Sigmoid colon (tissue), 7 donors: ENCODE data around the gene HES3. TPM values are rescaled to one million over a fixed set of nuclear protein-coding genes. Genes with fewer than 3 reads are reported as not detected.

ENCODE experiments used
- DNase-seq: peaks from one replicate; pipeline ENCODE4 v3.0.0-alpha.2; 2019
- H3K27ac ChIP-seq, 4 donors: fragments of 200-600 bp; sonication (generic); one replicate each; pipeline ENCODE4 v1.5.1; 2016 to 2019; ENCODE audit warnings: mild to moderate bottlenecking in 1 of 4
- H3K27me3 ChIP-seq, 3 donors: fragments of 200-600 bp; sonication (generic); one replicate each; pipeline ENCODE4 v1.5.1; 2019; ENCODE audit warnings: mild to moderate bottlenecking in 1 of 3
- H3K36me3 ChIP-seq, 4 donors: fragments of 200-600 bp; sonication (generic); one replicate each; pipeline ENCODE4 v1.5.1; 2016 to 2019
- H3K4me1 ChIP-seq, 4 donors: fragments of 200-600 bp; sonication (generic); one replicate each; pipeline ENCODE4 v1.5.1; 2017 to 2019
- H3K4me3 ChIP-seq, 4 donors: fragments of 200-600 bp; sonication (generic); one replicate each; pipeline ENCODE4 v1.5.1; 2017 to 2019; ENCODE audit warnings: mild to moderate bottlenecking in 2 of 4, moderate library complexity in 1 of 4
- H3K9me3 ChIP-seq, 4 donors: fragments of 200-600 bp in 3 of 4; sonication (generic) in 3 of 4; one replicate each; pipeline versions ENCODE4 v1.5.1 to v1.6.1; 2013 to 2019
- EP300 ChIP-seq, 4 donors: sonication (generic); formaldehyde crosslinking; IDR thresholded peaks; one replicate each; pipeline ENCODE4 v1.6.1; 2017; ENCODE audit warnings: antibody characterized with exemption in 4 of 4
- POLR2A ChIP-seq, 2 donors: fragments of 450-650 bp; IDR thresholded peaks; one replicate each; pipeline ENCODE4 v1.6.1; 2016; ENCODE audit warnings: antibody characterized with exemption in 2 of 2, mild to moderate bottlenecking in 2 of 2, moderate library complexity in 2 of 2
- POLR2AphosphoS5 ChIP-seq, 4 donors: sonication (generic); formaldehyde crosslinking; IDR thresholded peaks; one replicate each; pipeline ENCODE4 v1.6.1; 2017; ENCODE audit warnings: antibody characterized with exemption in 4 of 4
- WGBS, 2 donors: extraction: QIAGEN DNeasy Blood & Tissue Kit; methylation state at CpG; one replicate each; pipeline ENCODE4 v1.1.7; 2013; 5-methylcytosine and 5-hydroxymethylcytosine counted together
- intact Hi-C: fragments of 100-400 bp; cut with DNase I; formaldehyde crosslinking; loops from one replicate; pipeline ENCODE4 v1.15.1; 2023
- polyA plus RNA-seq, 3 donors: library from polyadenylated mRNA; stranded (reverse); fragments of 200-250 nt; gene quantifications; one replicate each; pipeline ENCODE4 v1.2.3, GENCODE V29; 2013
- total RNA-seq, 4 donors: library from RNA; depleted of rRNA; stranded (reverse); fragments of >200 nt; gene quantifications; one replicate each; pipeline ENCODE4 v1.1.0, GENCODE V29; 2016
- TF ChIP-seq, protein P1 (sequence below), 4 experiments: fragments of 450-650 bp in 3 of 4; fragments of 200-600 bp in 1 of 4; IDR thresholded peaks; one replicate each; pipeline ENCODE4 v1.5.1; 2016 to 2019; ENCODE audit warnings: antibody characterized with exemption in 4 of 4, mild to moderate bottlenecking in 3 of 4, moderate library complexity in 2 of 4
- donor health status: healthy with polysubstance abuse.
- donor health status: Bipolar disorder and iron deficiency.
- donor health status: healthy.

Gene HES3
- total and polyA plus RNA-seq, 7 donors: not detected

DNA sequence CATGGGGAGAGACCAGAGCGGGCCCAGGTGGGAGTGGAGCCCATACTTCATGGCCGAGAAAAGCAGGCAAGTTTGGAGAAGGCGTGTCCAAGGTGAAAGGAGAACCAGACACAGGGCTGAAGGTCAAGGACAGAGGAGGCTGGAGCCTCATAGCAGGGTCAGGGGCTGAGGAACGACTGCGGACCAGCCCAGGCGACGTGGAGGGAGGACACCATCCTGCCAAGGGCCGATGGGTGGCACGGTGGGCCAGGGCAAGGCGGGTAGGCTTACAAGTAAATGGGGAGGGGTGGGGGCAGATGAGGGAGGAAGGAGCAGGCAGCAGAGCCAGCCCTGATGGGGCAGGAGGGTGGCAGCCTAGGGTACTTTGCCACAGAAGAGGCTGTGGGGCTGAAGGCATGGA, 35.1 kb downstream of the HES3 start:
- intact Hi-C loops: loop anchor here (5.0 kb wide), 1 partner anchor 48 kb away; no protein-coding TSS in a partner anchor
- Histone ChIP-seq H3K27me3 (no peaks in the 10 kb centered on the region), H3K9me3 (no peaks in the 10 kb centered on the region), H3K36me3 (no peaks in the 10 kb centered on the region), H3K27ac (no peak overlapping the region), H3K4me1 (peaks cover 0 to 17% (median 16%) of the 10 kb centered on the region in 4 donors), H3K4me3 (no peak overlapping the region)
- 89 to 93% methylated on average over 10 of the region's 10 CpGs for WGBS, 2 donors
- TF ChIP-seq POLR2AphosphoS5 (IDR thresholded peaks at IDR 0.05) (no peak), EP300 (IDR thresholded peaks at IDR 0.05) (no peak), POLR2A (IDR thresholded peaks at IDR 0.05) (no peak)
- TF ChIP-seq, protein P1, sequence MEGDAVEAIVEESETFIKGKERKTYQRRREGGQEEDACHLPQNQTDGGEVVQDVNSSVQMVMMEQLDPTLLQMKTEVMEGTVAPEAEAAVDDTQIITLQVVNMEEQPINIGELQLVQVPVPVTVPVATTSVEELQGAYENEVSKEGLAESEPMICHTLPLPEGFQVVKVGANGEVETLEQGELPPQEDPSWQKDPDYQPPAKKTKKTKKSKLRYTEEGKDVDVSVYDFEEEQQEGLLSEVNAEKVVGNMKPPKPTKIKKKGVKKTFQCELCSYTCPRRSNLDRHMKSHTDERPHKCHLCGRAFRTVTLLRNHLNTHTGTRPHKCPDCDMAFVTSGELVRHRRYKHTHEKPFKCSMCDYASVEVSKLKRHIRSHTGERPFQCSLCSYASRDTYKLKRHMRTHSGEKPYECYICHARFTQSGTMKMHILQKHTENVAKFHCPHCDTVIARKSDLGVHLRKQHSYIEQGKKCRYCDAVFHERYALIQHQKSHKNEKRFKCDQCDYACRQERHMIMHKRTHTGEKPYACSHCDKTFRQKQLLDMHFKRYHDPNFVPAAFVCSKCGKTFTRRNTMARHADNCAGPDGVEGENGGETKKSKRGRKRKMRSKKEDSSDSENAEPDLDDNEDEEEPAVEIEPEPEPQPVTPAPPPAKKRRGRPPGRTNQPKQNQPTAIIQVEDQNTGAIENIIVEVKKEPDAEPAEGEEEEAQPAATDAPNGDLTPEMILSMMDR (IDR thresholded peaks at IDR 0.05): no peak
- DNase-seq: no peak

DNA sequence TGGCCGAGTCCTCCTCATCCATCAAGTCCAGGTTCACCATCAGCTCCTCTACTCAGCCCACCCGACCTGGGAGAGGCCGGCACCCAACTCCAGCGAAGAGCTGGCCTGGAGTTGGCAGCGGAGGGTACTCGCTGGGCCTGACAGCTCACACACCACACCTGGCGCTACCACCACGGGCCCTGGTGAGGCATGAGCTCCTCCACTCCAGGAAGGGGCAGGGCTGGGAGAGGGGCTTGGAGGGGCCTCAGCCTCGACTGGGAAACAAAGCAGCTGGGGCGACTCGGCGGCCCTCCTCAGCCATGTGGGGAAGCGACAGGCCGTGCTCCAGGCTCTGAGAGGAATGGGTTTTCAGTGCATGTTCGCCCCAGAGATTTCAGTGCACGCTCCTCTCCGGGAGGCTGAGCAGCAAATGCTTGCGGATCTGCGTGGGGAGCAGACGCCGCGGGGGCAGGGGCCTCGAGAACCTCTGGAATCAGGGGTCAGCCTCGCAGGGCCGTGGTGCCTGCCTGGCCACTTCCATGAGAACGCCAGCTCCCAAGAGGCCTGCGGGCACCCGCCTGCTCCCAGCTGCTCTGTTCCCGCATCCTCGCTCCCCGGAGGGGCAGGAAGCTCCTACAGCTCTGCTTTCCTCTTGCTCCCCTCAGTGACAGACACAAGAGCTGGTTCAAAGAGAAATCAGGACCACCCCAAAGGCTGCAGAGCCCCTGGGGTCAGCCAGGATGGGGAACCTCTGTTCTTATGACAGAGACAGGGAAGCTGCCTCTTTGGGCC, 35.8 kb downstream of the HES3 start:
- Histone ChIP-seq H3K27me3 (no peaks in the 10 kb centered on the region), H3K9me3 (no peaks in the 10 kb centered on the region), H3K4me3 (no peak overlapping the region), H3K4me1 (peaks cover 0 to 17% (median 16%) of the 10 kb centered on the region in 4 donors), H3K27ac (no peak overlapping the region), H3K36me3 (no peaks in the 10 kb centered on the region)
- intact Hi-C loops: loop anchor here (5.0 kb wide), 1 partner anchor 48 kb away; no protein-coding TSS in a partner anchor
- DNase-seq: no peak
- 92 to 95% methylated on average over 31 of the region's 31 CpGs for WGBS, 2 donors
- TF ChIP-seq, protein P1 (IDR thresholded peaks at IDR 0.05): no peak
- TF ChIP-seq EP300 (IDR thresholded peaks at IDR 0.05) (no peak), POLR2A (IDR thresholded peaks at IDR 0.05) (no peak), POLR2AphosphoS5 (IDR thresholded peaks at IDR 0.05) (no peak)

DNA sequence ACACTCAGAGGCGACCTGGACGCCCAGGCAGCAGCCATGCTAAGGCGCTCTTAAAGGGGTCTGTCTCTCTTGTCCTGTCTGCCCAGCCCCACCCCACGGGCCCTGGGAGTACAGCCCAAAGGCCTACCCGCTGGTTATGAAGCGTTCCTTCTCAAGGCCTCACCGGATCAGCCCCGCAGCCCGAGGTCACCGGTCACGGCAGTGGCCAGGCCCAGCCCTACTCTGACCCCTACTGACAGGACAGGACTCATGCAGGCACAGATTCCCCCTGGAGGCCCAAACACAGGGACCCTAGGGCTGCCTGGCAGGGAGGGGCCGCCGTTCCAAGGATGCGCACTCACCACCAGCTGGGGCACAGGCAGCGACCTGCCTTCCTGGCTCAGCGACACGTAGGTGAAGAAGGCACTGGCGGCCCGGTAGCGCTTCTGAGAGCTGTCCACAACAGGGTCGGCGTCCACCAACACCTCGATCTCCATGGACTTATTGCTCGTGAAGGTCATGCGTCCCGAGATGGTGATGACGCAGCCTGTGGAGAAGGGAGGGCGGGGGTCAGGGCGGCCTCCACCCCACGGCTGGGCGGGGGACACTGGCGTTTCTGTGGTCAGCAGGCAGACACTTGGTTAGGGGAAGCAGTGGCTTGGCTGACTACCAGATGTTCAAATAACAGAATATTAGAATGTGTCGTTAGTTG, 36.9 kb downstream of the HES3 start:
- no peak overlapping the region for H3K27ac ChIP-seq
- intact Hi-C loops: no loop called here
- TF ChIP-seq POLR2AphosphoS5 (IDR thresholded peaks at IDR 0.05): no peak
- TF ChIP-seq EP300 (IDR thresholded peaks at IDR 0.05): no peak
- TF ChIP-seq, protein P1 (IDR thresholded peaks at IDR 0.05): peak in 1 of 4 experiments; percentile 15

DNA sequence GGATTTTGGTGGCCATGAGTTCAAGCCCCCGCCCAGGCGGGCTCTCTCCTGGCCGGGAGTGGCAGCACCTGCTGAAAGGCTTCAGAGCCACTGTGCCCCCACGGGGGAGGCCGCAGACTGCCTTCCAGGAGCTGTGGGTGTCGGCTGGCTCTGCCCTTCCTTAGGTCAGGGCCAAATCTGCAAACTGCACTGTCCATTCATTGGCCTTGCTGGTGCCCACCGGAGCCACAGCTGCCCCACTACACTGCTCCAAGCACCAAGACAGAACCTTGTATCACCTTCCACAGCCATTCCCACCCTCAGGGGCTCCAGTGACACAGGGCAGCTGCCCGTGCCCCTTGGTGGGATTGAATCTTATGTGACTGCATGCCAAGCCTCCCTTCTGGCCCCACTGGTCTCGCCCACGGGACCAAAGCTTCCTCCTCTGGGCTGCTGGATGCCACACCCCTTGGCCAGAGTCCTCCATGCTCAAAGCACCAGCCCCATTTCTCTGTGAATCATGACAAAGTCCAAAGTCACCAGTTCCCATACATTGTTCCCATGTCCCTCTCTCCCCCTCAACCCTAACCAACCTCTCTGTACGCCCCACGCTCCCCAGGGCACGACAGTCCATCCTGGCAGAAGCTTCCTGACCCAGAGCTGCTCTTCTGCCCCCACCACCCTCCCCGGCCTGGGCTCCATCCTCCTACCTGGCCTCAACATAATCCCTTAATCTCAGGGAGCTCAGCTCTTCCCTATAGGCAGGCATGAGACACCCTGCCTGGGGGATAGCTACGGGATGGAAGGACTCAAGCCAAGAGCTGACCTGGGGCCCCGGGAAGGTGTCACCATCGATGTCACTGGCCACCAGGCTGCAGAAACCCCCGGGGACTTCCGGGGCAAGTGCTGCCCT, 37.8 kb downstream of the HES3 start:
- no peaks in the 10 kb centered on the region for H3K36me3 ChIP-seq
- H3K9me3 ChIP-seq: no peaks in the 10 kb centered on the region
- no peak for DNase-seq
- no peaks in the 10 kb centered on the region for H3K27me3 ChIP-seq
- peaks cover 0 to 6% (median 4%) of the 10 kb centered on the region in 4 donors for H3K4me1 ChIP-seq
- no peak overlapping the region for H3K27ac ChIP-seq
- WGBS, 2 donors: 47 to 80% methylated on average over 19 of the region's 19 CpGs
- no peak overlapping the region for H3K4me3 ChIP-seq
- no peak for TF ChIP-seq POLR2A (IDR thresholded peaks at IDR 0.05)
- TF ChIP-seq POLR2AphosphoS5 (IDR thresholded peaks at IDR 0.05): no peak
- TF ChIP-seq, protein P1 (IDR thresholded peaks at IDR 0.05): no peak
- no peak for TF ChIP-seq EP300 (IDR thresholded peaks at IDR 0.05)
- intact Hi-C loops: no loop called here

More for the DNA sequence above, 36.9 kb downstream of the HES3 start:
- DNase-seq: no peak
- Histone ChIP-seq H3K4me3 (no peak overlapping the region), H3K4me1 (peaks cover 0 to 14% (median 13%) of the 10 kb centered on the region in 4 donors), H3K36me3 (no peaks in the 10 kb centered on the region), H3K27me3 (no peaks in the 10 kb centered on the region), H3K9me3 (no peaks in the 10 kb centered on the region)
- WGBS, 2 donors: 81 to 84% methylated on average over 33 of the region's 33 CpGs
